Endothelial cell of hepatic sinusoid (primary cell): Measurements from ENCODE around the gene PLEKHM3.

Experiments
- in situ Hi-C: cut with HindIII; loops from 2 replicates; pipeline ENCODE4 v1.10.0; 2017; ENCODE audit warnings: low sequenced_read_pairs

PLEKHM3 gene

DNA sequence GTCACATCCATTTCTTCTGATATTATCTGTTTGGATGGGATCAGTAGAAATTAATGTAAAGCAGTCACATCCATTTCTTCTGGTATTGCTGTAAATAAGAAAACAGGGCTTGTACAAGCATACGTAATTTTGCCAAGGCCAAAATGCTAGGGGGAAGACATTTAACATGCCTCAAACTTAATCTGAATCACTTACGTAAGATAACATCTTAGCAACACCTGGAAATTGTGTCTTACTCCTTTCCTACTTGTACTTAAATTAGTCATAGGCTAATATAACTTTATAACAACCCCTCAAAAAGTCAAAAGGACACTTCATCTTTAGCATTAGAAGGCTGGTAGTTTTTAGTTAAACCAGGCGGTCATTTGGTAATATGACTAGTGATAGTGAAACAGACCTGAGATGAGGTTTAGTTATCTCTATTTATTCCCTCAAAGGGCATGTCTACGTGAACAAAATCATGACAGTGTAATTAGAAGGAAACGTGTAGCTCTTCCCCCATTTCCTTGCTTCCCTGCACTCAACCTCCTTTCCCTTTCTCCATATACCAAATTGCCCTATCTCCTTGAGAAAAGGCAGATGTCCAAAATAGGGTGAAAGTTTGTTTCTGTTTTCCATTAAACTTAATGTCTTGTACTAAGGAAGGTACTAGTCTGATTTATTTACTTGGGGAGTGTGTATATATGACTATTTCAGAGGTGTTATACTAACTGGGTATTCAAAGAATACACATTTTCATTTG lies 156.3 kb downstream of the PLEKHM3 start:
- in situ Hi-C loops = loop anchor here (5.0 kb wide), 1 partner anchor 57 kb away; no protein-coding TSS in a partner anchor

DNA sequence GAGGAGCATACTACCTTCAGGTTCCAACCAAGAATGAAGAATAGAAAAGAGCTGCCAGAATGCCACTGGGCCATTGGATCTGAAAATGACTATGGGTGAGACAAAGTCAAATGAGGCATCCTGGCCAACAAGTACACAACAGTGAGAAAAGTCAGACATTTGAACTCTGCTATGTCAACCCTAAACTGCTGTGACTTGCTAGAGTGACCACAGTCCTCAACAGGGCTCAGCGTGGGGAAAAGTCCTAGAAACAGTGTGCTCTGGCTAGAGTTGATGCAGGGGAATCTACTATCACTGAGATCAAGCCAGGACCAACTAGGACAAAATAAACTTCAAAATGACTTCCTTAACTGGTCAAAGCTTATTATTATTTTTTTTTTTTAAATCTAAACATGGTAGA lies 157.4 kb downstream of the PLEKHM3 start:
- in situ Hi-C loops = loop anchor here (5.0 kb wide), 1 partner anchor 56 kb away; no protein-coding TSS in a partner anchor

DNA sequence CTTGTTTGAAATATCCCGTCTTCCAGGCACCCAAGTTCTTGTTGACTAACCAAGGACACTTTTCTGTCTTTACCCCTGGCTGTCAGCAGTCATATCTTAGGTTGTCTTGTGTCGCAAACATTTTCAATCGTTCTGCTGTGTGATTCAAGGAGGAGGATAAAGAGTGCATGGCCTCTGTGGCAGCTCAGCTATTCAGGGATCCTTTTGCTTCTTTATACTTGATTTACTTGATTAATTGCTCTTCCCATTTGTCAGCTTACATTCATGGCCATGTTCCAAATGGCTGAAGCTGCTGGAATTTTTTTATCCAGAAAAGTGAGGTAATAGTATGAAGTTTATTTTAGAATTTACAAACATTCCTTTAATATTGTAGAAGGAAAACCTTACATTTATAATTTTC lies 158.3 kb downstream of the PLEKHM3 start:
- in situ Hi-C loops = loop anchor here (5.0 kb wide), 1 partner anchor 55 kb away; no protein-coding TSS in a partner anchor

DNA sequence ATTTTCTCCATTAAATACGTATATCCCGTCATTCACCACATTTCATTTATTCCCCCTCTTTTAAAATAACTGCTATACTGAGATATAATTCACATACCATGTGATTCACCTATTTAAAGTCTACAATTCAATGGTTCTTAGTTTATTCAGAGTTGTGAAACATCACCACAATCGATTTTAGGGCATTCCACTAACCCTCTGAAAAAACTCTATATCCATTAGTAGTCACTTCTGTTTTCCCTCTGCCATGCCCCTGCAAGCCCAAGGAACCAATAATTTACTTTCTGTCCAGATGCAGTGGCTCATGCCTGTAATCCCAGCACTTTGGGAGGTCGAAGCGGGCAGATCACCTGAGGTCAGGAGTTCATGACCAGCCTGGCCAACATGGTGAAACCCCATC lies 160.1 kb downstream of the PLEKHM3 start:
- in situ Hi-C loops = loop anchor here (5.0 kb wide), 1 partner anchor 53 kb away; no protein-coding TSS in a partner anchor

DNA sequence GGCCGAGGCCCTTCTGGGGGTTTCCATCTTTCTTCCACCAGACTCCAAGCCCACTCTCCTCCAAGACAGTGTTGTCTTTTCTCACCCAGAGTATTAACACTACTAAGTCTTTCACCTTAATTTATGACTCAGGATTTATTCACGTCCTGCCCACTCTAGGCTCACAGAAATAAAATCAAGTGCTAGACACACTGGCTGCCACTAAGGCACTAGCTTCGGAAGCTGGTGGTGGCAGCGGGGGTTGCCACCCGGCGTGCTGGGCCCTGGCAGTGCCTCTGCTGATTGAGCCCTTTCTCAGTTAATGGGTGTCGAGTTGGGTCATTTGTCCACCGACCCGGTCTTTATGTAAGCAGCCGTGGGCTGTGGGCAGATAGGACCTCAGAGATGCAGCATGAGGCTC lies 162.0 kb downstream of the PLEKHM3 start:
- in situ Hi-C loops = no loop called here

DNA sequence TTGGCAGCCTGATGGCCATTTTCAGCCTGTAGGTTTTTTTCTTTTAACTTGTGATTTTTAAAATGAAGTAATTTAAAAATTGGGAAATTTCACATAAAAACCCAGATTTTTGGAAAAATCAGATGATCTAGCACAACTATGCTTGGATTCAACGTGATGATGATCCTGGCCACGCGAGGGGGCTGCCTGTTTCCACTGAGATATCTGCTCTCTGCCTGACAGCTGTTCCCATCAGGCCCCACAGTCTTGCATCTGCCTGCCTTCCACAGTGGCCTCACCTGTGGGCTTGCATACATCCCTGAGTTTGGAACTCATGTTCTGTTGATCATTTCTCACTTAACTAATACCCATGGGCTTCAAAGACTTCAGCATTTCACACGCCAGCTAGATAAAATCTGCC lies 163.5 kb downstream of the PLEKHM3 start:
- in situ Hi-C loops = no loop called here

DNA sequence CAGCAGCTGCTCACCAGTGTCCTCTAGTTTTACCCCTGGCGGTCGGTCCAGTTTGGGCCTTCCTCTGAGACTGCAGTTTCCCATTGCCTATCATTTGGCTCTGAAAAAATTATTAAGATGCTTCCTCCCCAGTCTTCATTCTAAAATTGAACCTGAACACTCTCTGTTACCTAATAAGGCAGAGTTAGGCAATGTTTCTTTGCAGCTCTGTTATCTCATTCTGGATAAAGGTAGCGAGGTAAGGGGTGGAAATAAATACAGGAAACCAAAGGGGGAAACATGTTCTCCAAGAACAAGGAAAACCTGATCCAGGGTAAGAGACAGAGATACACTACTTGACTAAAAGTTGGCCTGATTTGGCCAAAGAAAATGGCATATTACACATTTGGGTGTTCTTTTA lies 164.6 kb downstream of the PLEKHM3 start:
- in situ Hi-C loops = no loop called here

DNA sequence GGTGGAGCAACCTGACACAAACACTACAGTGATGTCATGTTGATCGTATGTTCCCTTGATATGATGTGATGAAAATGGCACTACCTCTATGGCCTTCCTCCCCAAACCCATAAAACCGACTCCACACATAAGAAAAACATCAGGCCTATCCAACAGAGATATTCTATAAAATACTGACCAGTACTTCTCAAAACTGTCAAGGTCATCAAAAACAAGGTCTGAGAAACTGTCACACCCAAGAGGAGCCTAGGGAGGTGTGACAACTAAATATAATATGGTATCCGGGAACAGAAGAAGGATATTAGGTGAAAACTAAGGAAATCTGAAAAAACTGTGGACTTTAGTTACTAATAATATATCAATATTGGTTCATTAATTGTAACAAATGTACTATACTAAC lies 169.7 kb downstream of the PLEKHM3 start:
- in situ Hi-C loops = no loop called here

DNA sequence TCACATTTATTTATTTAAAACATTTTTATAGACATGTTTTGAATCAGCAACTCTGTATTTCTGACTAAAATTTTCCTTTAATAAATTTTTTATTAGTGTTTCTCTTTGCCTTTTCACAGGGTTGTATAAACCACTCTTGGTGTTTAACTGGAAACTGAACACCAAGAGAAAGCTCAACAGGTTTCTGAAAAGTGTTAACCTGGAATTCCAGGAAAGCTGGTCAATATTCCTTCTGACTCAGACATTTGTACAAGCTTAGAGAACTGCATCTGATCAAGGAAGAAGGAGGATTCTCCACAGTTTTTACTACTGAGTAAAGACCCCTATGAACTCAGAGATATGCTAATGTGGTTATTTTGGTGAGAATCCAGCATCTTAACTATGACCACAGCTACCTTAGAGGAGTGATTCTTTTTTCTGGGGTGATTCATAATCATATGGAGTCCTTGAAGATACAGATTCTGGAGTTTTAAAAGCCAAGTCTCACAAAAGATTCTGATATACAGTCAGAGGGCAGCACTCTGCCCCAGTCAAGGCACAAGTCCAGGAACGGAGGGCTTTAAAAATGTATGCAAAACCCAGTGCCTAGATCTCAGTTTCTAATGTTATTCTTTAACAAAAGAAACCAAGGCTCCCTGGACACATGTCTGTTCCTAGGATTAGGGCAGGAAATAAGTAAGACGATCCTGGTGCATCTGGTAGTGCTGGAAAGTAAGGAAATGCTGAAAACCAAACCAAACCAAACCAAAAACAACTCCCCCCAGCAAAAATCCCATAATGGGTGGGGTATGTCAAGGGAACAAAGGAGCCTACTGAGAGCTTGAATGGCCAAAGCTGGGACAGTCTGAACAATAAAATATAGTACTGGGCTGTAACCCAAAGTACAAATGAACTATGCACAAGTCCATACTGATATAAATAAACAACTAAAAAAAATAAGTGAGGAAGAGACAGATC lies 170.6 kb downstream of the PLEKHM3 start:
- in situ Hi-C loops = no loop called here

DNA sequence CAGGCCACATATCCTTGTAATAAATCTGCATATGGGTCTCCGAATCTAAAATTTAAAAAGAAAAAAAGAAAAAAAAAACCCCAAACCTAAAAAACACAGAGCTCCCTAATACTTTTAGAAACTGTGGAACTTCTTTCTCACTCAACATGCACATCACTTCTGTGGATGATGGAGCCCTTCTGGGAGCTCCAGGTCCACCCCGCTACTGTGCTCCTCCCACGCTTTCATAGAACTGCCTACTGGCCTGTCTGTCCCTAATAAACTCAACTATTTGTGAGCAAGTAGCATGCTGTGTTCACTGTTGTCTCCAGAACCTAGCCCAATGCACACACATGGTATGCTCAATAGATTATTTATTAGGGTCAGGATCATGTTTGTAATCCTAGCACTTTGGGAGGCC lies 172.5 kb downstream of the PLEKHM3 start:
- in situ Hi-C loops = no loop called here

DNA sequence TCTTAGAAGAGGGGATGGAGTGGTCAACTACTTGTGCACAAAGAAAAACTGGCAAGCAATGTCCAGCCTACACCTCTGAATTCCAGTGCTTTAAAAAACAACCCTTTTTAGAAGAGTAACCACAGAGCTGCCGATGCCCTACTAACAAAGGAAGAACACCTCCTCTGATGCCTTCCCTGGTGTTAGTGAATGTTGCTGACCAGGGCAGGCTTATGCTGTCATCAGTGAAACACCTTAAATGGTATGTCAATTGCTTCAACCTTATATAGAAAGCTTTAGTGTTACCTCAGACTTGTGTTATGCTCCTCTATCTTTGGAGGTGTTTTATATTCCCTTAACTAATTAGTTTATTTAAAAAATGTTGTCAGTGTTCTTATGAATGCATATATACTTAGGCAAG lies 175.9 kb downstream of the PLEKHM3 start:
- in situ Hi-C loops = no loop called here

DNA sequence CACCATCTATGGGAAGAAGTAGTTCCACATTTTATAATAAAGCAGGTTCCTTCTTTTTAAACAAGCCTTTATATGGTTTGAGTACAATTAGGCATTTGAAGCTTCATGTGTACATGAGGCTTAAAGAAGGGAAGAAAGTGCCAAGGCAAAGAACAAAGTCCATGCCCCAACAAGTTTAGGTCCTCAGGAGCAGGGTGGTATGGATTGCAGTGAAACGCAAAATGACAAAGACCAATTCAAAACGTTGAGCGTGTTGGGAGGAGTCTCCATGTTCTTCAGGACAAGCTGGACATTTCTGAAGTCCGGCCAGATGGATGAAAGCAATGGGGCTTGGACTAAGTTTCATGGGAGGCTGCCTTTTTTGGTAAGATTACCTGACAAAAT lies 176.8 kb downstream of the PLEKHM3 start:
- in situ Hi-C loops = no loop called here

DNA sequence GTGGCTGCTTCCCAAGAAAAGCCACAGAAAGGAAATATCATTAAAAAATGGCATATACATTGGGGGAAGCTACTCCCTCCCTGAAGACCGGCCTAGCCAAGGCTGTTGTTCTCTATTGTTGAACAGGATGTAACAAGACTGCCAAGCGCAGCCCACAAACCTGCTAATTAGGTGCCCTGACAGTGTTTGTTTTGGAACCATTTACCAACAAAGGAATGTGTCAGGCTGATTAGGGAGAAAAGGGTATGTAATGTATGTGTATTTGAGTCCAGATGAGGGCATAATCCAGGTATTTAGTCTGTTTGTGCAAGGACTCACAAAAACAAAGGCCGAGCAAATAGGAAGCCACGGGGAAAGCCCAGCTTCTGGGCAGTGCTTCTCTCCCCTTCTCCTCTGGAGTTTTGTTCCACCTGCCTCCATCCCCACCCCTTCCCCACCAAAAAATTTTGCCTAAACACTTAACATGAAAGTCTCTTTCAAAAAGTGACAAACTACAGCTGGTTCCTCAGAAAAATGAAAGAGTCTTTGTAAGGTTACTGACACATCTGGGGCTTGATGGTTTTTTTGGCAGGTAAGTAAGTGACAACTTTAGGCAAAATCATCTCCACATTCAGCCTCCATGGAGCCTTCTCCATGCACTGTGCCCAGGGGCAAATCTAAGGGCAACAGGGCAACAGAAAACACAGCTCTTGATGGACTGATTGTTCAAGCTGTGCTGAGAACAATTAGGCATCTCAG lies 177.4 kb downstream of the PLEKHM3 start:
- in situ Hi-C loops = no loop called here

DNA sequence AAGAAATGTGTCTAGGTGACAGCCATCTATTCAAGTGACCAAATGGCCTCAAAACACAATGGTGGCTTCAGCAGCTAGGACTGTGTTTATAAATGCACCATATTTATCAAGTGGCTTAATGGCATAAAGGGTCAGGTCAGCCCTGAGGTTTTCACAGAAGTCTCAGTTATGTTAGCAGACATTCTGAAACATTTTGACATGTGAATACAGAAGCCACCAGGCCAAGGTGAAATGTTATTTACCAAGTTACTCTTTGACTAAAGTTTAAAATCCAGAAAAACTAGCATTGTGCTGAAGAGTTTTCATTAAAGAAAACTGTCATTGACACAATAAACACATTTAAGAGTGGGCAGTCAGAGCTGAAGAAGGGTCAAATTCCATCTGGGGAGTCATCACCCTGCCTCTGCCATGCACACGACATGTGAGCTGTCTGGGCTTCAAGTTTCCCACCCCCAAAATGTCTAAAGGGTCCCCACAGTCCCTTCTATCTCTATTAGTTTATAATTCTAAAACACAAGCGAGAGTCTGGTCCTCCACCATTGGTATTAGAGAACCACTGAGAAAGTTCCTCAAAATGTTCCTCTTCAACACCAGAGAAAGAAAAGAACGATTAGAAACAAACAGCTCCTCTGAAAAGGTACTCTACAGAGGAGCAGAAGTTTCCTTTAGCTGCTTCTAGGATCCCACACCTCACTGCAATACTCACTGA lies 178.1 kb downstream of the PLEKHM3 start:
- in situ Hi-C loops = no loop called here

DNA sequence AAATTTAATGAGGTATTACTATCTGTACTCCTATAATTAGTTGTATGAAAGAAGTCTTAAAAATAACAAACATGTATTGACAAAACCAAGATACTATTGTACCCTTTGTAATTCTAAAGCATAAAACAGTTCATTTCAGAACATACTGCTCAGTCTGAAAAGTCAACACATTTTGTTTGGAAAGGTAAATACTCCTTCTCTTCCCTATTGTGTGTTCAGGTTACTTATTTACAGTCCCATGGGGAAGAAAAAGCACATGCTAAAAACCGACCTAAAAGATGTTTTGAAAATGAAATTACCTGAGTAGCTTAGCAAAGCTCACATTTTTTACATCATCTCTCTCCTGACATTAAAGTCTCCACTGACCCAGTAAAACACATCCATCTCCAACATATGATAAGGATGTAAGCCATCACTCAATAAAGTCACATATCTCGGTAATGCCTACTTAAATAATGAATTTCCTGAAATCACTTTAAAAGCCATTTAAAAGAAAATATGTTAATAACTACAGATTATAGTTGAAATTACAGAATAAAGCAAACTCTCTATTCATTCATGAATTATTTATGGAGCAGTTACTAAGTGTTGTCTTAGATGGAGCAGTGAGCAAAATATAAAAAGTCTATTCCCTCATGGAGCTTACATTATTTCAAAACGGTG lies 180.0 kb downstream of the PLEKHM3 start:
- in situ Hi-C loops = no loop called here

DNA sequence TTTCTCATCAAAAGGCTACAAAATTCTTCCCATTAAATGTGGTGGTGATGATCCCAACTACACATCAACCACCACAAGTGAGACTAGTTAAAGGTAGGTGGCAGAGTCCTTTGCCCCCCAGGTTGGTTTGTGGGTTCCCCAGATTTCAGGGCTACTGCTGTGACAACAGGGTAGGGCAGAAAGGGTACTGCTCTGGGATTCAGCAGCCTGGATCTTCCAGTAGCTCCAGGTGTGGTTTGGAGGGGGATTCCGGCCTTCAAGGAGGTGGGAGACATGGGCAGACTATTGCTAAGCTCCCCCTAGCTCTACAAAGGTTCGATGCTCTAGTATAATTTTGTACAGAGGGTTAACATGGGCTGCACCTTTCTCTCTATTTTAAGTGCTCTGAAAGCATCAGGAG lies 180.7 kb downstream of the PLEKHM3 start:
- in situ Hi-C loops = no loop called here

DNA sequence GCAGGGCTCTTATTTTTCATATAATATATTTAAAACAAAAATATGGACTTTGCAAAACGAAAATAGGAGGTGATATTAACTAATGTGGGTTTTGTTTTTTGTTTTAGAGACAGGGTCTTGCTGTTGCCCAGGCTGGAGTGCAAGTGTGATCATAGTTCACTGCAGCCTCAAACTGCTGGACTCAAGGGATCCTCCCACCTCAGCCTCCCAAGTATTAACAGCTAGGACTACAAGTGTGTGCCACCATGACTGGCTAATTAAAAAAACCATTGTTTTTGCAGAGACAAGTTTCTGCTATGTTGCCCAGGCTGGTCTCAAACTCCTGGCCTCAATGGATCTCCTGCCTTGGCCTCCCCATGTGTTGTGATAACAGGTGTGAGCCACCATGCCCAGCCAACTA lies 185.2 kb downstream of the PLEKHM3 start:
- in situ Hi-C loops = no loop called here

DNA sequence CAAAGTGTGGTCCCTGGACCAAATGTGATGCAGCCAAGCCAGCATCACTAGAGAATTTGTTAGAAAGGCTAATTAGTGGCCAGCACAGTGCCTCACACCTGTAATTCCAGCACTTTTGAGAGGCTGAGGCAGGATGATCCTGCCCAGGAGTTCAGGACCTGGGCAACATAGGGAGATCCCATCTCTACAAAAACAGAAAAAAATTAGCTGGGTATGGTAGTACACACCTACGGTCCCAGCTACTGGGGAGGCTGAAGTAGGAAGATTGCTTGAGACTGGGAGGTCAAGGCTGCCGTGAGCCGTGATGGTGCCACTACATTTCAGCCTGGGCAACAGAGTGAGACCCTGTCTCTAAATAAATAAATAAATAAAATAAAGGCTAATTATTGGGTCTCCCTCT lies 185.8 kb downstream of the PLEKHM3 start:
- in situ Hi-C loops = no loop called here

DNA sequence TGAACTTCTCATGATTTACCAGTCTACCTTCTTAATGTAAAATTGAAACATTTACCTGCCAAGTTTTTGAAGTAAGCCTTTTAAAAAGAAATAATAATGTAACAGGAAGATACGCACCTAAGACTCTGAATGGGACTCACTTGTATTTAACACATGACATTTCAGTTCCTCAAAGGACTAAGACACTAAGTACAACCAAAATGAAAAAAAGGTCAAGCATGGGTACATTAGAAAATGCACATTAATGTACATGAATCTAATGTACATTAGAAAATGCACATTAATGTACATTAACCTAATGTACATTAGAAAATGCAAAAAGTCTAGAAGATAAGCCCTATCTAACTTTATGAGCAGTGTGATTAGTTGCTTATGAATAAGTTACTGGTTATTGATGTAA lies 186.3 kb downstream of the PLEKHM3 start:
- in situ Hi-C loops = no loop called here

DNA sequence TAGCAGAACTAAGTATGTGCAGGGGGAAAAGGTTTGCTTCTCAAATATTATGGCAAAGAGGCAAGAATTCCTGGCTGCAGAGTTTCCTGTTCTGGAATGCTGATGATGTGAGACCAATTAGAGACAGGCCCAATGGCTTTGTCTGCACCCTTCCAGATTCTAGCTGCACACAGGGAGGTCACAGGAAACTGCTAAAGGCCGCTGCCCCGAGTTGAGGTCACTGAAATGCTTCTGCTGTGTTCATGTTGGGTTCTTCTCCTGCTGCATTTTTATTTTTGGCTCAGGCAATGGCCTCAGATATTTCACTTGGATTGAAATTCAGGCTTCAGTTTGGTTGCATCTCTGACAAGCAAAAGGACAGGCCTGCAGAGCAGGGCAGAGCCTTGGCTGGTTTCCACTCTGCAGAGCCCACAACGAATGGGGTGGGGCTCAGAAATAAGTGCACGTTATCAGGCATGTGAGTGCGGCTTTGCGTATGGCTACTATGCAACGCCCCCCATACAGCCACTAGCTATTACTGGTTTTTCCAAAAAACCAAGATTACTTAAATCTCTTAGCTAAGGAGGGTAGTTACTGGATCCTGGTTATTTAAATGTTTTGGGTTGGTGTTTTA lies 188.7 kb downstream of the PLEKHM3 start:
- in situ Hi-C loops = no loop called here
